ENCODE measurements around the gene GRIN2A.

- TF ChIP-seq, protein P1, sequence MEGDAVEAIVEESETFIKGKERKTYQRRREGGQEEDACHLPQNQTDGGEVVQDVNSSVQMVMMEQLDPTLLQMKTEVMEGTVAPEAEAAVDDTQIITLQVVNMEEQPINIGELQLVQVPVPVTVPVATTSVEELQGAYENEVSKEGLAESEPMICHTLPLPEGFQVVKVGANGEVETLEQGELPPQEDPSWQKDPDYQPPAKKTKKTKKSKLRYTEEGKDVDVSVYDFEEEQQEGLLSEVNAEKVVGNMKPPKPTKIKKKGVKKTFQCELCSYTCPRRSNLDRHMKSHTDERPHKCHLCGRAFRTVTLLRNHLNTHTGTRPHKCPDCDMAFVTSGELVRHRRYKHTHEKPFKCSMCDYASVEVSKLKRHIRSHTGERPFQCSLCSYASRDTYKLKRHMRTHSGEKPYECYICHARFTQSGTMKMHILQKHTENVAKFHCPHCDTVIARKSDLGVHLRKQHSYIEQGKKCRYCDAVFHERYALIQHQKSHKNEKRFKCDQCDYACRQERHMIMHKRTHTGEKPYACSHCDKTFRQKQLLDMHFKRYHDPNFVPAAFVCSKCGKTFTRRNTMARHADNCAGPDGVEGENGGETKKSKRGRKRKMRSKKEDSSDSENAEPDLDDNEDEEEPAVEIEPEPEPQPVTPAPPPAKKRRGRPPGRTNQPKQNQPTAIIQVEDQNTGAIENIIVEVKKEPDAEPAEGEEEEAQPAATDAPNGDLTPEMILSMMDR (IDR thresholded peaks at IDR 0.05), result no peak
- no peak for TF ChIP-seq EP300 (IDR thresholded peaks at IDR 0.05)
These were observed 344.7 kb downstream of the GRIN2A start for GRCh38 chr16:9837481-9837880.

Data from gastroesophageal sphincter (tissue), 3 donors.